HTR-8/SVneo (cell line): ENCODE results near the gene MVB12B.

Source experiments
- DNase-seq: peaks from one replicate; pipeline ENCODE4 v3.0.0; 2011; ENCODE audit warnings: low spot score, mixed read lengths; ENCODE audit not compliant: insufficient read length
- FAIRE-seq: peaks from 2 replicates; lab custom pipeline; 2011; peaks lifted over from hg19 to GRCh38; lab: Jason Lieb, UNC

MVB12B gene

DNA sequence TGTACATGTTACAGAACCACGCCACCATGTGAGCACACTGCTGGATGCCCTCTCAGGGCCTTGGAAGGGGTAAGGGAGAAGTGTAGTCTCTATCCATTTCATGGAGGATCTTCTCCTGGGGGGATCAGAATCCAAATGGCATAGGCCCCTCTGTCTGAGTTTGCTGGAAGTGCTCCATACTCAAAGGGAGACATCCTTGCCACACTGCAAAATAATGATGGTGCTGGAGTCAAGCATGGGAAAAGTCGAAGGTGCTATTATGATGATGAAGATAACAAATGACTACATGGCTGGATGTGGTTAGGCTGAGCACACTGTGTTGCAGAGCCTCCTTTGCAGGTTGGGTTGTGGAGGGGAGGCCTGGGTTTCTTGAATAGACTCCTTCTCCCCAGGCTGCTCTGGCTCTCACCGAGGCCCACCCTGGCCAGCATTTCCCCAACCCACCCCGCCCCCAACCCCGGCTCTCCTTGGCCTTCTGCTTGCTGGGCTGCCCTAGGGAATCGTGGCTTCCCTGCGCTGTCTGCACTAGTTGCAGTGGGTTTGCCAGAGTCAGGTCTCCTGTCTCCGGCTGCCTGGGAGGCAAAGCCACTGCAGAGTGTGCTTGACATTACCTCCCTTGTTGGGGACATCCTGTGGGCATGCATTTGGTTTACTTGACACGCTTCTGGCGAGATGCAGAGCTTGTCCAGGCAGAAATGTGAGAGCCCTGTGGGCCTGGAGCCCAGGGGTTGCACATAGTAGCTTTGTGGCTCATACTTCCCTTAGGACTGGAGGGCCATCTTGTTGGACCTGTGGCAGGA lies 3.0 kb downstream of the MVB12B start:
- DNase-seq = no peak
- FAIRE-seq = no peak

GRCh38 chr9:126330536-126330935 lies 3.9 kb downstream of the MVB12B start:
- no peak for FAIRE-seq
- no peak for DNase-seq

- DNase-seq (no peak), FAIRE-seq (no peak)
Measured at GRCh38 chr9:126331964-126332748, 5.5 kb downstream of the MVB12B start.

DNA sequence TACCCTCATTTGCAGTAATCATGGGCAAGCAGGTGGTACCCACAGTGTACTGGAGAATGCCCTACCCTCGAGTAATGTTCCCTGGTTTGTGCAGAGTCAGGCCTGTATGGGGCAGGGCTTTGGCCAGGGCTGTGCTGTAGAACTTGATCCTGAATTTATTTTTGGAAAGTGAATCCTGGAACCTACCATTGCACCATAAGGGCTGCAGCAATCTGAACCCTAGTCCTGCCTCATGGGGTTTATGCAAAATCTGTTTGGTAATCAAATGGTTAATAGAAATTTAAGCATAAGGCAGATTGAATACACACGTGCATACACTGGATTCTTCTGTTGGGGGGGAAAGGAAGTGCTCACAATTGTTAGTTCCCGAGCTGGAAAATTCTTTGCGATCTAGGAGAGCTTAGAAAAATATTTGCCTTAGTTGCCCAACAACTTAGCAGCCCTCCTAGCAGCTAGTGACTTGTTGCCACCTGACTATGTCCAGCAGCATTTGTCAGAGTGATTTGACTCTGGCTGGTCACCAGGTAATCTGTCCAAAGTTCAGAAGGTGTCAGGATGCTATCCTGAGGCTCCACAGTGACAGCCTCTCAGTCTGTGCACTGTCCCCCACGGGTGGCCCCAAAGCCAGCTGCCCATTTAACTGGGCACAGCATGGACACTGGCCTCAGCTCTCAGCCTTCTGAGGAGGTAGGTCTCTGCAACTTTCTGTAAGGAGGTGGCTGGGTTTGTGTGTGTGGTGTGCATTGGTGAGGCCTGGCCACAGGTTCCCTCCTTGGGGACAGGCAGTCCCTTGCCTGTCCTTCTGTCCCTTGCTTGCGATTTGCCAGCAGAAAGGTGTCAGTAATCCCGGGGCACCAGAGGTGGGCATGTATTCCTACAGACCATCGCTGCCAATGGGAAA lies 8.3 kb downstream of the MVB12B start:
- FAIRE-seq = no peak
- DNase-seq = no peak

DNA sequence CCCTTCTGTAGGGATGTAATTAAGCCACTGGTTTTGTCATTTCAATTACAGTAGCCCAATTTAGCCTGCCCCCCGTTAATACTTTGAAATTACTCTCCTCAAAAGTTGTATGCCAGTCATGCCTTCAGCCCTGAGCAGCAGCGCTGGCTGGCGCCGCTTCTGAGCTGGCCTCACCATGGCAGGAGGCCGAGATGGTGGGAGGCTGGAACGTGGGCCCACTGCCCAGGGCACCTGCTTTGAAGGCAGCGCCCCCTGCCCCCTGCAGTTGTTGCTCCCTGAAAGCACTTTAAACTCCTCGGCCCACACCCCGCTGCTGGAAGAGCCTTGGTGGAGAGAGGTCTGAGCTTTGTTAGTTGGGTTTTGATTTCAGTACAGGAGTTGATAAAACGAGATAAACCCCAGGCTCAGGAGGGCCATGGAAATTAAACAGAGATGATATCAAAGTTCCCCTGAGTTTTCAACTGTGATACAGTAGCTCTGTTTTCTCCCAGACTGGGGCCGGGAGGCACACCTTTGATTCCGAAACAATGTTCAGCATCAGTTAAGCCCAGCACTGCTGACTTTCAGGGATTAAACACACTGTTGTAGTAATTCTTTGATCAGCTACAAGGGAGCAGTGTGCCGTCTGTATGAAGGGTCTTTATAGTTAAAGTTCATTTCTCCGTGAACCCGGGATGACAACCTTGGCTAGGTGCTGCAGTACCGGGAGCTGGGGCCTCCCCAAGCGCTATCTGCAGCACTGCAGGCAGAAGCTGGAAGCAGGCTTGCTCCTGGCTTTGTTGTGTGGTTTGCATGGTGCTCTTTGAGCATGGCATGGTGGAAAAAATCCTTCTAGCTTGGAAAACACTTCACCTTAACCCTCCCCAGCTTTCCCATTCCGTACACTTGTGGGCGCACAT lies 9.5 kb downstream of the MVB12B start:
- FAIRE-seq (no peak), DNase-seq (no peak)

- FAIRE-seq = no peak
- no peak for DNase-seq
Measured at GRCh38 chr9:126336736-126337325, 10.2 kb downstream of the MVB12B start.

DNA sequence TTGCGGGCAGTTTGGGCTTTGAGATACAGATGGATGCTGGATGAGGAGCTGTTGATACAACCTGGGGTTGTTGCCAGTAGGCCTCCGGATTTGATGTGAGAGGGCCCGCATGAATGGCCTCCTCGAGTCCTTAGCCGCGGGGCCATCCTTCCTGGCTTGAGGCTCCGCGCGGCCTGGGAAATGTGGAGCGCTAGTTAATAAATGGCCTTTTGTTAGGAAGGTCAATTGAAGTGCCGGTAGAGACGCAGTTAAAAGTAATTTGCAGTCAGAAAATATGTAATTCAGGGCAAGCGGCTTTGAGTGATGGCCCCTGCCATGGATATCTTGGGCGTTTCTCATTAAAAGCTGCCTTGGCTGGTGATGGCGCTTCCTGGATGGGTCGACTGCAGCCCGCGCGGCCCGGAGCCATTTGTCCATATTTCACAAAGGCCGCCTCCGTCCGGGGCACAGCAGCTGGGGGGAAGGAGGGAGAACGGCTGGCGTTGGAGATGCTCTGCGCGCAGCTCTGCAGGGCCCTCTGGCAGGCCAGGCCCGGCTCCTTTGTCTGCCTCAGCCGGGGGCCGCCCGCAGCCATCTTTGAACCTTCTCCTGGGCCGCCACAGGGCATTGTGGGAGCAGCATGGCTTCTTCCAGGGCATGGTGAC lies 11.2 kb downstream of the MVB12B start:
- FAIRE-seq (no peak), DNase-seq (no peak)

DNA sequence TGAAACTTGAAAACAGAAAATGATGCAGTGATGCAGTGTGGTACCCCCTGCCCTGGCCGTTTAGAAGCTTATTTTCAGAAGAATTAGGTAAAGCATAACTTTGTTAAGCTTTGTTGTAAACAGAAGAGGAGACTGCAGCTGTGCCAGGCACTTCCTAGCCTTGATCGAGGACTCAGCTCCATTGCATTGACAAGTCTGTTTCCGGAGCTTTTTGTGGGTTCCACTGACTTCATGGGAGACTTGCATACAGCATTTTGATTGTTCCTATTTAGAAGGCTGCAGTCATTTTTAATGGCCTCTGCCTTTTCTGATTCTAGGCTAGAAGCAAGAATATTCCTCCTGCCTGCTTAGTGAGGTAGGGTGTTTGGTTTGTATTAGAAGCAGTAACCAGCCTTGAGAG lies 12.3 kb downstream of the MVB12B start:
- no peak for DNase-seq
- no peak for FAIRE-seq

GRCh38 chr9:126341426-126341825 lies 14.8 kb downstream of the MVB12B start:
- DNase-seq = no peak
- no peak for FAIRE-seq

GRCh38 chr9:126341902-126342301 lies 15.3 kb downstream of the MVB12B start:
- FAIRE-seq (no peak), DNase-seq (no peak)

DNA sequence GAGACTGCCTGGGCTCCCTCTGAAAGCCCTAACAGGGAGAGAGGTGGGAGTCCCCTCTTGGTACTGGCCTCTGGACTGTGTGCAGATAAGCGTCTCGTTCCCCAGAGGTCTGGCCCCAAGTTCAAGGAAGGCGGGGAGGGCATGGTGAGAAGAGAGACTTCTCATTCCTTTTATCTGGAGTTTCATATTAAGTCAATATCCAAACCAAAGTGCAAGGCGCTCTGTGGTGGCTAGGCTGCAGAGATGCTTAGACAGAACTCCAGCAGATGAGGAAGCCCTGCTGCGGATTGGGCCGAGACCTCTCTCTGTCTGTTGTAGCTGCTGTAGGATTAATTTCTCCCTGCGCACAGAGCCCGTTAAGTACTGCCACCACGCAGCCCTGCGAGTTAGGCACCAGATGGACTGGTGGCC lies 16.0 kb downstream of the MVB12B start:
- DNase-seq = no peak

GRCh38 chr9:126343271-126343700 lies 16.7 kb downstream of the MVB12B start:
- no peak for DNase-seq
- FAIRE-seq = no peak

More for the DNA sequence above, 16.0 kb downstream of the MVB12B start:
- FAIRE-seq = no peak

DNA sequence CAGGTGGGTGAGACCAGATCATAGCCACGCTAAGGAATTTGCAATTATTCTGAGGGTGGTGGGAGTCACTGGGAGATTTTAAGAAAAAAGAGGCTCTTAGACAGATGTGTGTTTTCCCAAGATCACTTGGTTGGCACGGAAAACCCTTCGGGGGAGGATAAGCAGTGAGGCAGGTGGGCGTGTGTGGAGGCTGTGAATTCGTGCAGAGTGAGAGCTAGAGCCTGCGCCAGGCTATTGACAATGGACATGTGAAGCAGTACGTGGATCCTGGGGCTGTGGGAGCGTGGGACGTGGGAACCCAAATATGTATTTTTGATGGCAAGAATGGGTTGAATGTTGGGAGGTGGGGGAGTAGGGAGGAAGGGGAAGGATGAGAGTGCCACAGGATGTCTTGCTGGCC lies 19.4 kb downstream of the MVB12B start:
- no peak for FAIRE-seq
- DNase-seq = no peak

GRCh38 chr9:126347093-126347492 lies 20.5 kb downstream of the MVB12B start:
- FAIRE-seq = no peak

GRCh38 chr9:126347911-126348760 lies 21.5 kb downstream of the MVB12B start:
- DNase-seq (no peak), FAIRE-seq (no peak)

More at GRCh38 chr9:126347093-126347492, 20.5 kb downstream of the MVB12B start:
- no peak for DNase-seq

- DNase-seq (no peak), FAIRE-seq (no peak)
Measured at GRCh38 chr9:126348911-126349550, 22.4 kb downstream of the MVB12B start.
